Measurements from ENCODE around the gene HSPA12B. TPM values are rescaled to one million over a fixed set of nuclear protein-coding genes. Genes with fewer than 3 reads are reported as not detected.

The HSPA12B gene
- total and polyA plus RNA-seq, 2 of the 13 experiments (the other 11 are each of a cell fraction or from before 2014, with no cell fraction given): 0.01 TPM; not detected in 1

GRCh38 chr20:3767427-3768341 is 35.2 kb downstream of the HSPA12B start, which contains the start of gene ADISSP (continued):
- TF ChIP-seq PHB2 (IDR thresholded peaks at IDR 0.05; ENCODE audit: partially characterized antibody): no peak
- 0 out of 2 replicates have a peak, but pooled peaks have one; percentile 97 for TF ChIP-seq ZNF251 (CRISPR knock-in tag; IDR thresholded peaks at IDR 0.05)
- peak; percentile 8; the same call in 1 of the 2 replicates for TF ChIP-seq ZNF331 (CRISPR knock-in tag; IDR thresholded peaks at IDR 0.05)
- TF ChIP-seq, protein P1, sequence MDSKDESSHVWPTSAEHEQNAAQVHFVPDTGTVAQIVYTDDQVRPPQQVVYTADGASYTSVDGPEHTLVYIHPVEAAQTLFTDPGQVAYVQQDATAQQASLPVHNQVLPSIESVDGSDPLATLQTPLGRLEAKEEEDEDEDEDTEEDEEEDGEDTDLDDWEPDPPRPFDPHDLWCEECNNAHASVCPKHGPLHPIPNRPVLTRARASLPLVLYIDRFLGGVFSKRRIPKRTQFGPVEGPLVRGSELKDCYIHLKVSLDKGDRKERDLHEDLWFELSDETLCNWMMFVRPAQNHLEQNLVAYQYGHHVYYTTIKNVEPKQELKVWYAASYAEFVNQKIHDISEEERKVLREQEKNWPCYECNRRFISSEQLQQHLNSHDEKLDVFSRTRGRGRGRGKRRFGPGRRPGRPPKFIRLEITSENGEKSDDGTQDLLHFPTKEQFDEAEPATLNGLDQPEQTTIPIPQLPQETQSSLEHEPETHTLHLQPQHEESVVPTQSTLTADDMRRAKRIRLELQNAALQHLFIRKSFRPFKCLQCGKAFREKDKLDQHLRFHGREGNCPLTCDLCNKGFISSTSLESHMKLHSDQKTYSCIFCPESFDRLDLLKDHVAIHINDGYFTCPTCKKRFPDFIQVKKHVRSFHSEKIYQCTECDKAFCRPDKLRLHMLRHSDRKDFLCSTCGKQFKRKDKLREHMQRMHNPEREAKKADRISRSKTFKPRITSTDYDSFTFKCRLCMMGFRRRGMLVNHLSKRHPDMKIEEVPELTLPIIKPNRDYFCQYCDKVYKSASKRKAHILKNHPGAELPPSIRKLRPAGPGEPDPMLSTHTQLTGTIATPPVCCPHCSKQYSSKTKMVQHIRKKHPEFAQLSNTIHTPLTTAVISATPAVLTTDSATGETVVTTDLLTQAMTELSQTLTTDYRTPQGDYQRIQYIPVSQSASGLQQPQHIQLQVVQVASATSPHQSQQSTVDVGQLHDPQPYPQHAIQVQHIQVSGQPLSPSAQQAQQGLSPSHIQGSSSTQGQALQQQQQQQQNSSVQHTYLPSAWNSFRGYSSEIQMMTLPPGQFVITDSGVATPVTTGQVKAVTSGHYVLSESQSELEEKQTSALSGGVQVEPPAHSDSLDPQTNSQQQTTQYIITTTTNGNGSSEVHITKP (CRISPR knock-in tag; IDR thresholded peaks at IDR 0.05; ENCODE audit: low read depth): peak; percentile 92
- TF ChIP-seq CBX1 (IDR thresholded peaks at IDR 0.05; ENCODE audit: low read depth): peak; percentile 87
- TF ChIP-seq ZNF235 (CRISPR knock-in tag; IDR thresholded peaks at IDR 0.05; ENCODE audit: borderline replicate concordance): peak; percentile 99
- TF ChIP-seq, protein P2, sequence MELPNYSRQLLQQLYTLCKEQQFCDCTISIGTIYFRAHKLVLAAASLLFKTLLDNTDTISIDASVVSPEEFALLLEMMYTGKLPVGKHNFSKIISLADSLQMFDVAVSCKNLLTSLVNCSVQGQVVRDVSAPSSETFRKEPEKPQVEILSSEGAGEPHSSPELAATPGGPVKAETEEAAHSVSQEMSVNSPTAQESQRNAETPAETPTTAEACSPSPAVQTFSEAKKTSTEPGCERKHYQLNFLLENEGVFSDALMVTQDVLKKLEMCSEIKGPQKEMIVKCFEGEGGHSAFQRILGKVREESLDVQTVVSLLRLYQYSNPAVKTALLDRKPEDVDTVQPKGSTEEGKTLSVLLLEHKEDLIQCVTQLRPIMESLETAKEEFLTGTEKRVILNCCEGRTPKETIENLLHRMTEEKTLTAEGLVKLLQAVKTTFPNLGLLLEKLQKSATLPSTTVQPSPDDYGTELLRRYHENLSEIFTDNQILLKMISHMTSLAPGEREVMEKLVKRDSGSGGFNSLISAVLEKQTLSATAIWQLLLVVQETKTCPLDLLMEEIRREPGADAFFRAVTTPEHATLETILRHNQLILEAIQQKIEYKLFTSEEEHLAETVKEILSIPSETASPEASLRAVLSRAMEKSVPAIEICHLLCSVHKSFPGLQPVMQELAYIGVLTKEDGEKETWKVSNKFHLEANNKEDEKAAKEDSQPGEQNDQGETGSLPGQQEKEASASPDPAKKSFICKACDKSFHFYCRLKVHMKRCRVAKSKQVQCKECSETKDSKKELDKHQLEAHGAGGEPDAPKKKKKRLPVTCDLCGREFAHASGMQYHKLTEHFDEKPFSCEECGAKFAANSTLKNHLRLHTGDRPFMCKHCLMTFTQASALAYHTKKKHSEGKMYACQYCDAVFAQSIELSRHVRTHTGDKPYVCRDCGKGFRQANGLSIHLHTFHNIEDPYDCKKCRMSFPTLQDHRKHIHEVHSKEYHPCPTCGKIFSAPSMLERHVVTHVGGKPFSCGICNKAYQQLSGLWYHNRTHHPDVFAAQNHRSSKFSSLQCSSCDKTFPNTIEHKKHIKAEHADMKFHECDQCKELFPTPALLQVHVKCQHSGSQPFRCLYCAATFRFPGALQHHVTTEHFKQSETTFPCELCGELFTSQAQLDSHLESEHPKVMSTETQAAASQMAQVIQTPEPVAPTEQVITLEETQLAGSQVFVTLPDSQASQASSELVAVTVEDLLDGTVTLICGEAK (IDR thresholded peaks at IDR 0.05): no peak
- TF ChIP-seq, protein P2 (CRISPR knock-in tag; IDR thresholded peaks at IDR 0.05): peak; percentile 86
- TF ChIP-seq ATAD3A (CRISPR knock-in tag; IDR thresholded peaks at IDR 0.05): peak; percentile 83; the same call in 1 of the 2 replicates

All from HepG2 (cell line).